SH-SY5Y (cell line): ENCODE measurements around the gene ACBD4.

Experiments
- GATA2 ChIP-seq: IDR thresholded peaks from 2 replicates; pipeline ENCODE4 v1.6.1; 2011; ENCODE audit warnings: mild to moderate bottlenecking, low read depth, low read length
- GATA3 ChIP-seq: IDR thresholded peaks from 2 replicates; pipeline ENCODE4 v1.6.1; 2011; ENCODE audit warnings: low read depth, mild to moderate bottlenecking, low read length, moderate library complexity

GRCh38 chr17:45168991-45169752 is 33.7 kb downstream of the ACBD4 start:
- TF ChIP-seq GATA2 = no peak
- no peak for TF ChIP-seq GATA3
